ENCODE results near the gene CLDN18.

GRCh38 chr3:138027821-138028220 lies 17.9 kb downstream of the CLDN18 start:
- TF ChIP-seq, protein P1, sequence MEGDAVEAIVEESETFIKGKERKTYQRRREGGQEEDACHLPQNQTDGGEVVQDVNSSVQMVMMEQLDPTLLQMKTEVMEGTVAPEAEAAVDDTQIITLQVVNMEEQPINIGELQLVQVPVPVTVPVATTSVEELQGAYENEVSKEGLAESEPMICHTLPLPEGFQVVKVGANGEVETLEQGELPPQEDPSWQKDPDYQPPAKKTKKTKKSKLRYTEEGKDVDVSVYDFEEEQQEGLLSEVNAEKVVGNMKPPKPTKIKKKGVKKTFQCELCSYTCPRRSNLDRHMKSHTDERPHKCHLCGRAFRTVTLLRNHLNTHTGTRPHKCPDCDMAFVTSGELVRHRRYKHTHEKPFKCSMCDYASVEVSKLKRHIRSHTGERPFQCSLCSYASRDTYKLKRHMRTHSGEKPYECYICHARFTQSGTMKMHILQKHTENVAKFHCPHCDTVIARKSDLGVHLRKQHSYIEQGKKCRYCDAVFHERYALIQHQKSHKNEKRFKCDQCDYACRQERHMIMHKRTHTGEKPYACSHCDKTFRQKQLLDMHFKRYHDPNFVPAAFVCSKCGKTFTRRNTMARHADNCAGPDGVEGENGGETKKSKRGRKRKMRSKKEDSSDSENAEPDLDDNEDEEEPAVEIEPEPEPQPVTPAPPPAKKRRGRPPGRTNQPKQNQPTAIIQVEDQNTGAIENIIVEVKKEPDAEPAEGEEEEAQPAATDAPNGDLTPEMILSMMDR (IDR thresholded peaks at IDR 0.05), result no peak
- TF ChIP-seq EZH2 (IDR thresholded peaks at IDR 0.05; ENCODE audit: borderline replicate concordance, insufficient read depth, low read depth, low read length, poor library complexity, severe bottlenecking), result no peak

Data from B cell (primary cell).